ENCODE data around the gene EFL1. TPM values are rescaled to one million over a fixed set of nuclear protein-coding genes. Genes with fewer than 3 reads are reported as not detected.

Gene EFL1
- total RNA-seq, 1 donor from 2014 or later = 18.1 TPM

DNA sequence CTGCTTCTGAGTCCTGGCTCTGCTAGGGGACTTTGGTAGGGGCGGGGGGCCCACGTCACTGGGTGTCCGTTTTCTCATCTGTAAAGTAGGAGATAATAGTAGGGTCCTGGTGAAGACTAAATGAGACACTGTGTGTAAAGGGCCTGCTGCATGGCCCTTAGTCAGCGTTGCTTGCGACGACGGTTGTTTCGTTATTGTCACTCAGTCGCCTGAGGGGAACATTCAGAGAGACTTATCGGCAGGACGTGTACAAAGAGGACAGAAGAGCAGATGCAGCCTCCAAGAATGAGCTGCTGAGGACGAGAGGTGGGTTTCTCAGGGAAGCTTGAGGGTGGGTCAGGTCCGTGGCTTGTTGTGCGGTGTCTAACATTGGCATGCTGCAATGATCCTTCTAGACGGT is 163.9 kb downstream of the EFL1 start:
- DNase-seq = no peak
- TF ChIP-seq, protein P1, sequence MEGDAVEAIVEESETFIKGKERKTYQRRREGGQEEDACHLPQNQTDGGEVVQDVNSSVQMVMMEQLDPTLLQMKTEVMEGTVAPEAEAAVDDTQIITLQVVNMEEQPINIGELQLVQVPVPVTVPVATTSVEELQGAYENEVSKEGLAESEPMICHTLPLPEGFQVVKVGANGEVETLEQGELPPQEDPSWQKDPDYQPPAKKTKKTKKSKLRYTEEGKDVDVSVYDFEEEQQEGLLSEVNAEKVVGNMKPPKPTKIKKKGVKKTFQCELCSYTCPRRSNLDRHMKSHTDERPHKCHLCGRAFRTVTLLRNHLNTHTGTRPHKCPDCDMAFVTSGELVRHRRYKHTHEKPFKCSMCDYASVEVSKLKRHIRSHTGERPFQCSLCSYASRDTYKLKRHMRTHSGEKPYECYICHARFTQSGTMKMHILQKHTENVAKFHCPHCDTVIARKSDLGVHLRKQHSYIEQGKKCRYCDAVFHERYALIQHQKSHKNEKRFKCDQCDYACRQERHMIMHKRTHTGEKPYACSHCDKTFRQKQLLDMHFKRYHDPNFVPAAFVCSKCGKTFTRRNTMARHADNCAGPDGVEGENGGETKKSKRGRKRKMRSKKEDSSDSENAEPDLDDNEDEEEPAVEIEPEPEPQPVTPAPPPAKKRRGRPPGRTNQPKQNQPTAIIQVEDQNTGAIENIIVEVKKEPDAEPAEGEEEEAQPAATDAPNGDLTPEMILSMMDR (IDR thresholded peaks at IDR 0.05) = no peak
- Mint-ChIP-seq H3K36me3 (ENCODE audit: low read depth) (no peaks in the 10 kb centered on the region), H3K9me3 (no peaks in the 10 kb centered on the region), H3K4me3 (no peak overlapping the region), H3K27ac (no peak overlapping the region), H3K4me1 (no peaks in the 10 kb centered on the region), H3K27me3 (peaks cover 2% of the 10 kb centered on the region)
- intact Hi-C loops (cut with micrococcal nuclease) = no loop called here
- no peak for ATAC-seq (ENCODE audit: low read depth)
- ChIA-PET CTCF (no interaction called here), POLR2A (no interaction called here)

DNA sequence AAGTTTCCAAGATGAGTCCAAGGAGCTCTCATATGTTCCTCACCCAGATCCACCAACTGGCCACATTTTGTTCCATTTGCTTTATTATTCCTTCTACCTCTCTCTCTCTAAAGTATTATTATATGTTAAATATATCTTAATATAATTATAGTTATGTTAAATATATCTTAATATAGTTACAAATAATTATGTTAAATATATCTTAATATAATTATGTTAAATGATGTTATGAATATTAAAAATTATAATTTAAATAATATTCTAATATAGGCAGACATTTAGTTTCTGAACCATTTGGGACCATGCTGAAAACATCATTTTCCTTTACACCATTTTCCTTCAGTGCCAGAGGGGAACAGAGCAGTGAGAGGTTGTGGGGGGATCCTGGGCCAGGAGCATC is 166.7 kb downstream of the EFL1 start:
- no peak for DNase-seq
- TF ChIP-seq, protein P1 (IDR thresholded peaks at IDR 0.05) = no peak
- no peak for ATAC-seq (ENCODE audit: low read depth)
- no peaks in the 10 kb centered on the region for H3K36me3 Mint-ChIP-seq (ENCODE audit: low read depth)
- H3K27ac Mint-ChIP-seq = no peak overlapping the region
- H3K4me1 Mint-ChIP-seq = no peaks in the 10 kb centered on the region
- H3K4me3 Mint-ChIP-seq = no peak overlapping the region
- H3K27me3 Mint-ChIP-seq = peaks cover 2% of the 10 kb centered on the region
- ChIA-PET CTCF (no interaction called here), POLR2A (no interaction called here)
- intact Hi-C loops (cut with micrococcal nuclease) = no loop called here
- H3K9me3 Mint-ChIP-seq = no peaks in the 10 kb centered on the region

DNA sequence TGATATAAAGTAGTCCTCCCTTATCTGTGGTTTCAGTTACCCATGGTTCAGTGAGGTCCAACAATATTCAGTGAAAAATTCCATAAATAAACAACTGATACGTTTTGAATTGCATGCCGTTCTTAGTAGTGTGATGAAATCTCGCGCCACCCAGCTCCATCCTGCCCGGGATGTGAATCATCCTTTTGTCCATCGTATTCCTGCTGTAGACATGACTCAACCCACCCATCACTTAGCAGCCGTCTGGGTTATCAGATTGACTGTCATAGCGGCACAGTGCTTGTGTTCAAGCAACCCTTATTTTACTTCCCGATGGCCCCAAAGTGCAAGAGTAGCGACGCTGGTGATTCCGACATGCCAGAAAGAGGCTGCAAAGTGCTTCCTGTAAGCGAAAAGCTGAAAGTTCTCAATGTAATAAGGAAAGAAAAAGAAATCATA is 168.7 kb downstream of the EFL1 start:
- no peak overlapping the region for H3K27ac Mint-ChIP-seq
- no peak for ATAC-seq (ENCODE audit: low read depth)
- H3K27me3 Mint-ChIP-seq = no peaks in the 10 kb centered on the region
- TF ChIP-seq, protein P1 (IDR thresholded peaks at IDR 0.05) = no peak
- no peaks in the 10 kb centered on the region for H3K4me1 Mint-ChIP-seq
- intact Hi-C loops (cut with micrococcal nuclease) = no loop called here
- no peaks in the 10 kb centered on the region for H3K36me3 Mint-ChIP-seq (ENCODE audit: low read depth)
- H3K9me3 Mint-ChIP-seq = no peaks in the 10 kb centered on the region
- ChIA-PET POLR2A (no interaction called here), CTCF (no interaction called here)
- H3K4me3 Mint-ChIP-seq = no peak overlapping the region
- no peak for DNase-seq

DNA sequence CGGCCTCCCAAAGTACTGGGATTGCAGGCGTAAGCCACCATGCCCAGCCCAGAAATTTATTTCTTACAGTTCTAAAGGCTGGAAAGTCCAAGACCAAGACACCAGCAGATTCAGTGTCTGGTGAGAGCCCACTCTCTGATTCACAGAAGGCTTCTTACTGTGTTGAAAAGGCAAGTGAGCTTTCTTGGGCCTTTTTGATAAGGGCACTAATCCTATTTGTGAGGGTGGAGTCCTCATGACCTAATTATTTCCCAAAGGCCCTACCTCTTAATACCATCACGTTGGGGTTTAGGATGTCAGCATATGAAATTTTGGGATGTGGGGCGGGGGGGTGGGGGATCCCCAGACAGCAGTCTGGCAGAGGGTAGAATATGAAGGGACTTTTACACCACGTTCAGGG is 169.2 kb downstream of the EFL1 start:
- ChIA-PET CTCF (no interaction called here), POLR2A (no interaction called here)
- H3K4me3 Mint-ChIP-seq = no peak overlapping the region
- TF ChIP-seq, protein P1 (IDR thresholded peaks at IDR 0.05) = no peak
- no peaks in the 10 kb centered on the region for H3K9me3 Mint-ChIP-seq
- ATAC-seq (ENCODE audit: low read depth) = no peak
- no peak for DNase-seq
- intact Hi-C loops (cut with micrococcal nuclease) = no loop called here
- no peaks in the 10 kb centered on the region for H3K27me3 Mint-ChIP-seq
- no peaks in the 10 kb centered on the region for H3K4me1 Mint-ChIP-seq
- no peaks in the 10 kb centered on the region for H3K36me3 Mint-ChIP-seq (ENCODE audit: low read depth)
- no peak overlapping the region for H3K27ac Mint-ChIP-seq

DNA sequence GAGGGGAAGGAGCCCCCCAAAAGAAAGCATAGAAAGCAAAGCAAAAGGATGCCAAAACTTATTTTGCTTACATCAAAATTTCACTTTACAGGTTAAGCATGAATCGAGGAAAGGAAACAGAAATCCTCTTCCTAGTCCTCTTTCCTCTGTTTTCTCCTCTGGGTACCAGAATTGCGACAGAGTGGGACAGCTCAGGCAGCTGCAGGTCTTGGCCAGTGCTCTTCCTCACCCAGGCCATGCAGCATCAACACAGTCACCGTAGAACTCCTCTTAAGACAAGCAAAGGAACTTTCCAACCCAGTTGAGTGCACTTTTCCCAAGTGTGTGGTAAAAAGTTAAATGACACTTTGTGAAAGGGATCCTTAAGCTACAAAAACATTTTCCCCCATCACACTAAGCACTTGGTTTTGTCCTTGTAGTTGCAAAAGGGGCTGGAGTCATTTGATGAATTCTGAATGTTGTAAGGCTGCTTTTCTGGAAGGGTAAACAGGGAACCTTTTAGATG is 170.8 kb downstream of the EFL1 start:
- Mint-ChIP-seq H3K9me3 (no peaks in the 10 kb centered on the region), H3K4me3 (no peak overlapping the region), H3K4me1 (no peaks in the 10 kb centered on the region), H3K27ac (no peak overlapping the region), H3K36me3 (ENCODE audit: low read depth) (no peaks in the 10 kb centered on the region), H3K27me3 (no peaks in the 10 kb centered on the region)
- ATAC-seq (ENCODE audit: low read depth) (no peak), DNase-seq (no peak)
- POLR2A ChIA-PET = no interaction called here
- CTCF ChIA-PET = no interaction called here
- TF ChIP-seq, protein P1 (IDR thresholded peaks at IDR 0.05) = no peak
- intact Hi-C loops (cut with micrococcal nuclease) = no loop called here
